Keratinocyte (primary cell): ENCODE data around the gene FRMPD2.

Source experiments
- EZH2 ChIP-seq: IDR thresholded peaks from one replicate; pipeline ENCODE4 v1.6.1; 2012; ENCODE audit warnings: inconsistent platforms, mild to moderate bottlenecking, low read length, moderate library complexity
- TF ChIP-seq, protein P1 (sequence below), 3 experiments: IDR thresholded peaks in 1 of 3; conservative IDR thresholded peaks in 1 of 3; optimal IDR thresholded peaks in 1 of 3; 2 replicates in 2 of 3; 3 replicates in 1 of 3; pipeline versions ENCODE3 to v1.5.1; 2011; ENCODE audit warnings: low read length in 3 of 3, mild to moderate bottlenecking in 3 of 3, moderate library complexity in 2 of 3, control low read depth in 1 of 3, inconsistent platforms in 1 of 3; ENCODE audit not compliant: insufficient read depth in 2 of 3; ENCODE audit errors: extremely low read depth in 1 of 3

DNA sequence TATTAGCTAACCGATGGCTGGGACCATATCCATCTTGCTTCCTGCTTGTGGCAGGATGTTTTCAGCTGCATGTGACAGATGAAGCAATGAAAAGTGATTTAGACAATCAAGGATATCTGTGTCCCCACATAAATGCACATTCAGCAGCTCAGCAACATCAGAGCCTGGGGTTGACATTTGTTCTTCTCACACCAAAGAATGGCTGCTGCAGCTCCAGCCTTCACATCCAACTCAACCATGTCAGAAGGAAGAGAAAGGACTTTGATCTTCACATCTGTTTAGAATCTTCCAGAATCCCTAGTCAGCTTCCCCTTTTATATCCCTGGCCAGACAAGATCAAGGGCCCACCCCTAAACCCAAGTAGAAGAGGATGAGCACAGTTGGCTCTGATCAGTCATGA lies 11.9 kb upstream of the FRMPD2 start:
- TF ChIP-seq, protein P1, sequence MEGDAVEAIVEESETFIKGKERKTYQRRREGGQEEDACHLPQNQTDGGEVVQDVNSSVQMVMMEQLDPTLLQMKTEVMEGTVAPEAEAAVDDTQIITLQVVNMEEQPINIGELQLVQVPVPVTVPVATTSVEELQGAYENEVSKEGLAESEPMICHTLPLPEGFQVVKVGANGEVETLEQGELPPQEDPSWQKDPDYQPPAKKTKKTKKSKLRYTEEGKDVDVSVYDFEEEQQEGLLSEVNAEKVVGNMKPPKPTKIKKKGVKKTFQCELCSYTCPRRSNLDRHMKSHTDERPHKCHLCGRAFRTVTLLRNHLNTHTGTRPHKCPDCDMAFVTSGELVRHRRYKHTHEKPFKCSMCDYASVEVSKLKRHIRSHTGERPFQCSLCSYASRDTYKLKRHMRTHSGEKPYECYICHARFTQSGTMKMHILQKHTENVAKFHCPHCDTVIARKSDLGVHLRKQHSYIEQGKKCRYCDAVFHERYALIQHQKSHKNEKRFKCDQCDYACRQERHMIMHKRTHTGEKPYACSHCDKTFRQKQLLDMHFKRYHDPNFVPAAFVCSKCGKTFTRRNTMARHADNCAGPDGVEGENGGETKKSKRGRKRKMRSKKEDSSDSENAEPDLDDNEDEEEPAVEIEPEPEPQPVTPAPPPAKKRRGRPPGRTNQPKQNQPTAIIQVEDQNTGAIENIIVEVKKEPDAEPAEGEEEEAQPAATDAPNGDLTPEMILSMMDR (optimal IDR thresholded peaks at IDR 0.05 in 1 of 3, IDR thresholded peaks at IDR 0.05 in 1 of 3, conservative IDR thresholded peaks at IDR 0.05 in 1 of 3; ENCODE audit: extremely low read depth in 1 of 3, insufficient read depth in 2 of 3, low read length in 3 of 3): no peak
- no peak for TF ChIP-seq EZH2
